IMR-90 (cell line): ENCODE measurements around the gene CLDN10. TPM values are rescaled to one million over a fixed set of nuclear protein-coding genes. Genes with fewer than 3 reads are reported as not detected.
A peak's percentile ranks its signal among the peaks of the same experiment; 100 is the strongest.

Experiments used
- ATAC-seq: fragments of 200-7000 bp; cut with Tn5 transposase; 2 replicates; pipeline ENCODE4 v1.9.1; 2020; ENCODE audit warnings: low read depth, mild to moderate bottlenecking, moderate library complexity
- BruUV-seq: library from RNA; stranded (reverse); fragments of 400-500 nt; replicated peaks from 2 replicates; lab custom pipeline; 2021; lab: Mats Ljungman, UMichigan
- CTCF ChIA-PET: fragments of 300-600 bp; formaldehyde crosslinking; extraction: SDS; loops from one replicate; lab custom pipeline; 2021; ENCODE audit warnings: antibody characterized with exemption; lab: Yijun Ruan, JAX
- POLR2A ChIA-PET: fragments of 300-600 bp; sonication (Branson Sonifier 250); formaldehyde crosslinking; loops from one replicate; lab custom pipeline; 2022; ENCODE audit warnings: antibody characterized with exemption; ENCODE audit not compliant: unreplicated experiment; lab: Charles Lee
- DNase-seq: peaks from one replicate; pipeline ENCODE4 v3.0.0; 2013
- H2AFZ ChIP-seq: replicated peaks from 2 replicates; pipeline ENCODE3; 2013; ENCODE audit warnings: low read length, mild to moderate bottlenecking; ENCODE audit not compliant: poor library complexity
- H2AK5ac ChIP-seq: 2 replicates; pipeline ENCODE4 v1.6.1; 2013; ENCODE audit warnings: low read depth, low read length, inconsistent platforms
- H2AK9ac ChIP-seq: replicated peaks from 2 replicates; pipeline ENCODE3; 2013; ENCODE audit warnings: mild to moderate bottlenecking, low read depth, low read length, moderate library complexity; ENCODE audit not compliant: poor library complexity
- H2BK120ac ChIP-seq: 2 replicates; pipeline ENCODE4 v1.6.1; 2013; ENCODE audit warnings: low read depth, low read length, inconsistent platforms
- H2BK15ac ChIP-seq: 3 replicates; pipeline ENCODE4 v1.6.1; 2013; ENCODE audit warnings: low read depth, low read length, inconsistent platforms
- H2BK20ac ChIP-seq: 2 replicates; pipeline ENCODE4 v1.6.1; 2013; ENCODE audit warnings: low read depth, mild to moderate bottlenecking, inconsistent platforms, low read length, moderate library complexity
- H2BK5ac ChIP-seq: 2 replicates; pipeline ENCODE4 v1.6.1; 2013; ENCODE audit warnings: mild to moderate bottlenecking, low read depth, low read length, inconsistent platforms; ENCODE audit not compliant: poor library complexity, severe bottlenecking
- H3K14ac ChIP-seq: replicated peaks from 2 replicates; pipeline ENCODE4 v1.6.1; 2013; ENCODE audit warnings: low read depth, low read length, inconsistent platforms
- H3K18ac ChIP-seq: 2 replicates; pipeline ENCODE4 v1.6.1; 2013; ENCODE audit warnings: low read depth, low read length, control low read depth
- H3K23ac ChIP-seq: 2 replicates; pipeline ENCODE4 v1.6.1; 2013; ENCODE audit warnings: low read depth, low read length, inconsistent platforms
- H3K27ac ChIP-seq: 2 replicates; pipeline ENCODE4 v1.5.1; 2013; ENCODE audit warnings: mild to moderate bottlenecking, control low read depth, low read length; ENCODE audit not compliant: insufficient read depth
- H3K27me3 ChIP-seq: 2 replicates; pipeline ENCODE4 v1.6.1; 2013; ENCODE audit warnings: low read length; ENCODE audit not compliant: control insufficient read depth, insufficient read depth
- H3K36me3 ChIP-seq: 2 replicates; pipeline ENCODE4 v1.6.1; 2013; ENCODE audit warnings: low read length, mixed read lengths; ENCODE audit not compliant: control insufficient read depth, insufficient read depth
- H3K4ac ChIP-seq: 2 replicates; pipeline ENCODE4 v1.6.1; 2013; ENCODE audit warnings: low read depth, low read length, inconsistent platforms
- H3K4me1 ChIP-seq: 2 replicates; pipeline ENCODE4 v1.6.1; 2013; ENCODE audit warnings: low read length, mixed read lengths; ENCODE audit not compliant: control insufficient read depth, insufficient read depth
- H3K4me2 ChIP-seq: 2 replicates; pipeline ENCODE4 v1.6.1; 2013; ENCODE audit warnings: low read depth, mild to moderate bottlenecking, control low read depth, low read length, moderate library complexity
- H3K4me3 ChIP-seq: 2 replicates; pipeline ENCODE4 v1.5.1; 2013; ENCODE audit warnings: low read depth, mild to moderate bottlenecking, control low read depth, low read length, moderate library complexity; ENCODE audit not compliant: insufficient read depth
- H3K56ac ChIP-seq: 2 replicates; pipeline ENCODE4 v1.6.1; 2013; ENCODE audit warnings: low read length, inconsistent platforms; ENCODE audit not compliant: insufficient read depth; ENCODE audit errors: extremely low read depth
- H3K79me1 ChIP-seq, 2 experiments: 2 replicates each; pipeline ENCODE4 v1.6.1; 2013; ENCODE audit warnings: low read length in 2 of 2, inconsistent platforms in 1 of 2, low read depth in 1 of 2
- H3K9ac ChIP-seq: 2 replicates; pipeline ENCODE4 v1.6.1; 2013; ENCODE audit warnings: low read depth, low read length, control low read depth
- H3K9me1 ChIP-seq: 2 replicates; pipeline ENCODE4 v1.6.1; 2013; ENCODE audit warnings: low read length, inconsistent platforms; ENCODE audit not compliant: insufficient read depth
- H3K9me3 ChIP-seq: 2 replicates; pipeline ENCODE4 v1.6.1; 2013; ENCODE audit warnings: low read length; ENCODE audit not compliant: control insufficient read depth, insufficient read depth
- H4K20me1 ChIP-seq: 2 replicates; pipeline ENCODE4 v1.6.1; 2013; ENCODE audit warnings: low read length, inconsistent platforms; ENCODE audit not compliant: insufficient read depth
- H4K5ac ChIP-seq: 2 replicates; pipeline ENCODE4 v1.6.1; 2013; ENCODE audit warnings: mild to moderate bottlenecking, low read depth, low read length, control low read depth
- H4K8ac ChIP-seq, 2 experiments: 2 replicates each; pipeline ENCODE4 v1.6.1; 2013; ENCODE audit warnings: low read depth in 2 of 2, low read length in 2 of 2, control low read depth in 1 of 2, inconsistent platforms in 1 of 2
- H4K91ac ChIP-seq: 2 replicates; pipeline ENCODE4 v1.6.1; 2013; ENCODE audit warnings: low read depth, low read length, inconsistent platforms; ENCODE audit not compliant: insufficient read depth
- CEBPB ChIP-seq: IDR thresholded peaks from 2 replicates; pipeline ENCODE4 v1.6.1; 2012; ENCODE audit warnings: low read depth, low read length, improper control_type of control experiment
- CHD1 ChIP-seq: IDR thresholded peaks from 2 replicates; pipeline ENCODE4 v1.6.1; 2012; ENCODE audit warnings: low read depth, low read length, improper control_type of control experiment
- FOS ChIP-seq: fragments of 150-350 bp; IDR thresholded peaks from 2 replicates; pipeline ENCODE4 v1.6.1; 2016; ENCODE audit warnings: low read depth, low read length
- MAZ ChIP-seq: IDR thresholded peaks from 2 replicates; pipeline ENCODE4 v1.6.1; 2012; ENCODE audit warnings: low read depth, mild to moderate bottlenecking, low read length, improper control_type of control experiment, moderate library complexity, borderline replicate concordance
- MXI1 ChIP-seq: IDR thresholded peaks from 2 replicates; pipeline ENCODE4 v1.6.1; 2012; ENCODE audit warnings: low read depth, mild to moderate bottlenecking, low read length, moderate library complexity, borderline replicate concordance
- RAD21 ChIP-seq: IDR thresholded peaks from 2 replicates; pipeline ENCODE4 v1.6.1; 2012; ENCODE audit warnings: low read length, improper control_type of control experiment
- RFX5 ChIP-seq: IDR thresholded peaks from 2 replicates; pipeline ENCODE4 v1.8.0; 2012; ENCODE audit warnings: low read depth, mild to moderate bottlenecking, low read length, moderate library complexity
- WGBS, 2 experiments: methylation state at CpG; one replicate each; pipeline versions ENCODE4 v1.1.5 to v1.1.7; 2013; ENCODE audit warnings: missing lambda C conversion rate in 2 of 2; ENCODE audit not compliant: insufficient read length in 1 of 2; ENCODE audit errors: extremely low coverage in 2 of 2; 5-methylcytosine and 5-hydroxymethylcytosine counted together
- dilution Hi-C: fragments of 300-500 bp; cut with HindIII; formaldehyde crosslinking; loops from one replicate; pipeline ENCODE4 v1.14.3; 2018; ENCODE audit warnings: low sequenced_read_pairs; ENCODE audit not compliant: unreplicated experiment
- in situ Hi-C: fragments of 300-500 bp; cut with MboI; formaldehyde crosslinking; loops from 3 replicates; pipeline ENCODE4 v1.14.3; 2019; ENCODE audit warnings: low sequenced_read_pairs, inconsistent platforms, mixed read lengths
- intact Hi-C: fragments of 100-400 bp; cut with micrococcal nuclease; formaldehyde crosslinking; loops from 2 replicates; pipeline ENCODE4 v1.10.0; 2022
- polyA plus RNA-seq, 3 experiments: library from polyadenylated mRNA; depleted of rRNA; stranded (reverse); fragments of >200 nt; gene quantifications; 2 replicates each; pipeline ENCODE4 v1.2.3, GENCODE V29; 2012; ENCODE audit warnings: low replicate concordance in 1 of 3
- total RNA-seq: library from RNA; depleted of rRNA; stranded (reverse); fragments of >200 nt; gene quantifications from 2 replicates; pipeline ENCODE4 v1.2.3, GENCODE V29; 2012
- TF ChIP-seq, protein P1 (sequence below): fragments of 150-350 bp; IDR thresholded peaks from 2 replicates; pipeline ENCODE4 v1.6.1; 2016; ENCODE audit warnings: low read depth, mild to moderate bottlenecking, low read length, moderate library complexity, borderline replicate concordance

The CLDN10 gene
- total and polyA plus RNA-seq, 2 of the 4 experiments (the other 2 are of a cell fraction) = not detected

GRCh38 chr13:95620825-95621498, 68.4 kb downstream of the CLDN10 start:
- H4K20me1 ChIP-seq = peaks cover 6% of the 10 kb centered on the region
- no peak overlapping the region for H2BK5ac ChIP-seq
- no peak overlapping the region for H2BK120ac ChIP-seq
- in situ Hi-C loops (no loop called here), dilution Hi-C loops (no loop called here), intact Hi-C loops (no loop called here)
- H4K8ac ChIP-seq = no peak overlapping the region
- no peak overlapping the region for H3K9ac ChIP-seq
- H3K4ac ChIP-seq = no peak overlapping the region
- no peak overlapping the region for H2BK15ac ChIP-seq
- ATAC-seq = peak; percentile 24; the same call in 1 of the 2 replicates
- CTCF ChIA-PET = interaction anchor here (0.5 kb wide), 1 partner anchor 325 kb away, joined by 3 read pairs; no protein-coding TSS in a partner anchor
- no peaks in the 10 kb centered on the region; a peak in 1 of 4 replicates for H3K79me1 ChIP-seq
- TF ChIP-seq FOS = no peak
- TF ChIP-seq MAZ = no peak
- no peak for TF ChIP-seq CEBPB
- TF ChIP-seq RFX5 = no peak
- TF ChIP-seq CHD1 = no peak
- TF ChIP-seq RAD21 = no peak
- TF ChIP-seq, protein P1, sequence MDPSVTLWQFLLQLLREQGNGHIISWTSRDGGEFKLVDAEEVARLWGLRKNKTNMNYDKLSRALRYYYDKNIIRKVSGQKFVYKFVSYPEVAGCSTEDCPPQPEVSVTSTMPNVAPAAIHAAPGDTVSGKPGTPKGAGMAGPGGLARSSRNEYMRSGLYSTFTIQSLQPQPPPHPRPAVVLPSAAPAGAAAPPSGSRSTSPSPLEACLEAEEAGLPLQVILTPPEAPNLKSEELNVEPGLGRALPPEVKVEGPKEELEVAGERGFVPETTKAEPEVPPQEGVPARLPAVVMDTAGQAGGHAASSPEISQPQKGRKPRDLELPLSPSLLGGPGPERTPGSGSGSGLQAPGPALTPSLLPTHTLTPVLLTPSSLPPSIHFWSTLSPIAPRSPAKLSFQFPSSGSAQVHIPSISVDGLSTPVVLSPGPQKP = no peak
- TF ChIP-seq MXI1 = no peak
- no peak overlapping the region for H2AK9ac ChIP-seq
- H3K18ac ChIP-seq = no peak overlapping the region
- no TSS peak for BruUV-seq
- no peak overlapping the region for H4K5ac ChIP-seq
- no peak overlapping the region for H2BK20ac ChIP-seq
- no peak overlapping the region for H2AFZ ChIP-seq
- POLR2A ChIA-PET = no interaction called here
- H3K9me3 ChIP-seq = no peaks in the 10 kb centered on the region; the same call in 1 of the 2 replicates
- no peaks in the 10 kb centered on the region; the same call in 1 of the 2 replicates for H3K4me1 ChIP-seq
- peak overlapping the region; percentile 52; the same call in 1 of the 2 replicates for H3K27ac ChIP-seq
- no peak overlapping the region for H3K4me3 ChIP-seq
- 91% methylated on average over 6 of the region's 10 CpGs; no CpG with 5 or more reads in 1 of the 2 experiments for WGBS, 2 experiments
- DNase-seq = no peak
- H3K4me2 ChIP-seq = no peak overlapping the region
- H4K91ac ChIP-seq = no peak overlapping the region
- H3K14ac ChIP-seq = no peak overlapping the region
- no peaks in the 10 kb centered on the region for H3K27me3 ChIP-seq
- H2AK5ac ChIP-seq = no peak overlapping the region
- H3K56ac ChIP-seq = no peak overlapping the region
- no peak overlapping the region; the same call in 1 of the 2 replicates for H3K23ac ChIP-seq
- peaks cover 4% of the 10 kb centered on the region for H3K9me1 ChIP-seq
- H3K36me3 ChIP-seq = peaks cover 54% of the 10 kb centered on the region
